ENCODE measurements around the gene C2CD4C.

C2CD4C gene

DNA sequence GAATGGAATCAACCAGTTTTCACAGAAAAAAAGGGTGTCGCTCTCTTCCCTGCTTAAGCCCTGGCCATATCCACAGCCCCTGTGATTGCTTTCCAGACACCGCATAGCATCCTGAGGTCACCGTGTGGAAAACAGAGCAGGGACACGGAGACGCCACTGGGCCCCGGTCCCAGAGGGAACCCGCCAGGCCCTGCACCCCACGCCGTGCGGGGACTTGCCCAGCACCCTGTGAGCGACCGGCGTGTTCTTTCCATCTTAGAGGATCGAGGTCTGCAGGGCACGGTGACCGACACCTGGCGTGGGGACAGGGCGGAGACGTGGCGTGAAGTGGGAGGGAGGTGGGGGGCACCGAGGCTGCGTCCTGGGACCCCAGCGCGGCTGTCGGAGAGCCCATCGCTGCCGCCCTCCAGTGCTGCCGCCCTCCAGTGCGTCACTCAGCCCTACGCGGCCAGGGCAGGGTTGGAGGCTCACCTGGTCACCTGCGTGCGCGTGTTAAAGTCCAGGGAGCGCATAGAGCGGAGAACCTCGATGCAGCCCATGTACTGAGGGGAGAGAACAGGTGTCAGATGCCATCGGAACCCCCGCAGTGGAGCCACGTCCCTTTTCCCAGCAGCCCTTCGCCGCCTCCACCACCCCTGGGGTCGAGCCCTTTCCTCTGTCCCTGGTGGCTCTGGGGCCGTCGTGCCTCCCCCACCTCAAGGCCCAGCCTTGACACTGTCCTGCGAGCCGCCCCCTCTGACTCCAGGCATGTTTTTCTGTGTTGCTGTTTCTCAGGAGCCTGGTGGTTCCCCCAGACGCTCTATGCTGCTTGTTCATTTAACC, 31.7 kb upstream of the C2CD4C start:
- TF ChIP-seq TAF1 (IDR thresholded peaks at IDR 0.05; ENCODE audit: borderline replicate concordance, insufficient read depth, low read length) (no peak), SIN3A (IDR thresholded peaks at IDR 0.05; ENCODE audit: borderline replicate concordance, insufficient read depth, low read length) (no peak), FOXP2 (optimal IDR thresholded peaks at IDR 0.05; ENCODE audit: borderline replicate concordance, extremely low read depth, extremely low read length, insufficient read depth) (no peak), POLR2AphosphoS5 (IDR thresholded peaks at IDR 0.05; ENCODE audit: low read depth, low read length) (no peak)
- TF ChIP-seq, protein P1, sequence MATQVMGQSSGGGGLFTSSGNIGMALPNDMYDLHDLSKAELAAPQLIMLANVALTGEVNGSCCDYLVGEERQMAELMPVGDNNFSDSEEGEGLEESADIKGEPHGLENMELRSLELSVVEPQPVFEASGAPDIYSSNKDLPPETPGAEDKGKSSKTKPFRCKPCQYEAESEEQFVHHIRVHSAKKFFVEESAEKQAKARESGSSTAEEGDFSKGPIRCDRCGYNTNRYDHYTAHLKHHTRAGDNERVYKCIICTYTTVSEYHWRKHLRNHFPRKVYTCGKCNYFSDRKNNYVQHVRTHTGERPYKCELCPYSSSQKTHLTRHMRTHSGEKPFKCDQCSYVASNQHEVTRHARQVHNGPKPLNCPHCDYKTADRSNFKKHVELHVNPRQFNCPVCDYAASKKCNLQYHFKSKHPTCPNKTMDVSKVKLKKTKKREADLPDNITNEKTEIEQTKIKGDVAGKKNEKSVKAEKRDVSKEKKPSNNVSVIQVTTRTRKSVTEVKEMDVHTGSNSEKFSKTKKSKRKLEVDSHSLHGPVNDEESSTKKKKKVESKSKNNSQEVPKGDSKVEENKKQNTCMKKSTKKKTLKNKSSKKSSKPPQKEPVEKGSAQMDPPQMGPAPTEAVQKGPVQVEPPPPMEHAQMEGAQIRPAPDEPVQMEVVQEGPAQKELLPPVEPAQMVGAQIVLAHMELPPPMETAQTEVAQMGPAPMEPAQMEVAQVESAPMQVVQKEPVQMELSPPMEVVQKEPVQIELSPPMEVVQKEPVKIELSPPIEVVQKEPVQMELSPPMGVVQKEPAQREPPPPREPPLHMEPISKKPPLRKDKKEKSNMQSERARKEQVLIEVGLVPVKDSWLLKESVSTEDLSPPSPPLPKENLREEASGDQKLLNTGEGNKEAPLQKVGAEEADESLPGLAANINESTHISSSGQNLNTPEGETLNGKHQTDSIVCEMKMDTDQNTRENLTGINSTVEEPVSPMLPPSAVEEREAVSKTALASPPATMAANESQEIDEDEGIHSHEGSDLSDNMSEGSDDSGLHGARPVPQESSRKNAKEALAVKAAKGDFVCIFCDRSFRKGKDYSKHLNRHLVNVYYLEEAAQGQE (IDR thresholded peaks at IDR 0.05; ENCODE audit: insufficient read depth in 1 of 2, low read depth in 2 of 2, low read length in 2 of 2) = no peak

DNA sequence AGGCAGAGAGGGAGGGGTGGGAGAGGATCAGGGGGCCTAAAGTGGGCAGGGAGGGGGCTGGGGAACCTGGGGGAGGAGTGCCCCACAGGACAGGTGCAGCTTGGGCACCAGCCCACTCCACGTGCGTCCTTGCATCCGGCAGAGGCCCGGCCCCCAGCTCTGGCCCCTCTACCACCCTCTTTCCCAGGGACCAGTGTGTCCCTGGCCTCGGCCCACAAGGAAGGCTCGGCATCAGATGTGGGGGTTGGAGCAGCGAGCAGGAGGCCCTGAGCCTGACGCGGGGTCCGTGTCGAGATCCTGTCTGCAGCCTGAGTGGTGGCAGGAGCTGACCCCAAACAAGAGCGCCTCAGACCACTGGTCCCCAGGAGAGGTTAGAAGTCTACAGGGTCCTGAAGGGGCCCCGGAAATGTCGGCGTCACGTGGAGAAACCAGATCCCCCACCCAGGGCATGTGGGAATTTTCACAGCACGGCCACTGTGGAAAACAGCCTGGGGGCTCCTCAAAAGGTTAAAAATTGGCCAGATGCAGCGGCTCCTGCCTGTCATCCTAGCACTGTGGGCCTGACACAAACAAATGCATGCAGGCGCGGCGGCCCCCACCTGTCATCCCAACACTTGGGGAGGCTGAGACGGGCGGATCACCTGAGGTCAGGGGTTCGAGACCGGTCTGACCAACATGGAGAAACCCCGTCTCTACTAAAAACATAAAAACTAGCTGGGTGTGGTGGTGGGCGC, 30.4 kb upstream of the C2CD4C start:
- no peak for TF ChIP-seq POLR2AphosphoS5 (IDR thresholded peaks at IDR 0.05; ENCODE audit: low read depth, low read length)
- TF ChIP-seq, protein P1 (IDR thresholded peaks at IDR 0.05; ENCODE audit: insufficient read depth in 1 of 2, low read depth in 2 of 2, low read length in 2 of 2) = no peak
- no peak for TF ChIP-seq SIN3A (IDR thresholded peaks at IDR 0.05; ENCODE audit: borderline replicate concordance, insufficient read depth, low read length)
- no peak for TF ChIP-seq TAF1 (IDR thresholded peaks at IDR 0.05; ENCODE audit: borderline replicate concordance, insufficient read depth, low read length)
- TF ChIP-seq FOXP2 (optimal IDR thresholded peaks at IDR 0.05; ENCODE audit: borderline replicate concordance, extremely low read depth, extremely low read length, insufficient read depth) = no peak

DNA sequence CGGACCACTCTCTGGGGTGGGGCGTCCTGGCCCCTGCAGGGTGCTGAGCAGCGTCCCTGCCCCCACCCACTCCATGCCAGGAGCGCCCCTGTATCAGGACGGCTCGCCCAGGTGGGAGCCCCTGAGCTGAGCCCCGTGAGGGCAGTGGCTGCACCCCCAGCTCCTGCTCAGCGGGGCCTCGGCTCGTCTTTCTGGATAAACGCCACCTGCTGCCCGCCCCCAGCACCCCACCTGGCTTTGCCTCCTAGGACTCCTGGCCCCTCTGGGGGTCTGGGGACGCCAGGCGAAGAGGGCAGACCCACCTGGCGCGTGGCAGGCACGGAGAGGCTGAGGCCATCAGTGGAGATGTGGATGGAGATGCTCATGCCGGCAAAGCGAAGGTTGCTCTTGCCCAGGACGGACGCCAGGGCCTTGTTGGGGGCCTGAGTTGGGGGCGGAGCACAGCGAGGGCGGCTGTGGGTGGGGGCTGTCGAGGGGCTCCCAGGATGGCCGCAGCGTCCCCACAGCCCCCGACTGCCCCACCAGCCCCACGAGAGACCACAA, 29.5 kb upstream of the C2CD4C start:
- no peak for TF ChIP-seq FOXP2 (optimal IDR thresholded peaks at IDR 0.05; ENCODE audit: borderline replicate concordance, extremely low read depth, extremely low read length, insufficient read depth)
- no peak for TF ChIP-seq POLR2AphosphoS5 (IDR thresholded peaks at IDR 0.05; ENCODE audit: low read depth, low read length)
- no peak for TF ChIP-seq SIN3A (IDR thresholded peaks at IDR 0.05; ENCODE audit: borderline replicate concordance, insufficient read depth, low read length)
- TF ChIP-seq TAF1 (IDR thresholded peaks at IDR 0.05; ENCODE audit: borderline replicate concordance, insufficient read depth, low read length) = no peak
- TF ChIP-seq, protein P1 (IDR thresholded peaks at IDR 0.05; ENCODE audit: insufficient read depth in 1 of 2, low read depth in 2 of 2, low read length in 2 of 2) = no peak

DNA sequence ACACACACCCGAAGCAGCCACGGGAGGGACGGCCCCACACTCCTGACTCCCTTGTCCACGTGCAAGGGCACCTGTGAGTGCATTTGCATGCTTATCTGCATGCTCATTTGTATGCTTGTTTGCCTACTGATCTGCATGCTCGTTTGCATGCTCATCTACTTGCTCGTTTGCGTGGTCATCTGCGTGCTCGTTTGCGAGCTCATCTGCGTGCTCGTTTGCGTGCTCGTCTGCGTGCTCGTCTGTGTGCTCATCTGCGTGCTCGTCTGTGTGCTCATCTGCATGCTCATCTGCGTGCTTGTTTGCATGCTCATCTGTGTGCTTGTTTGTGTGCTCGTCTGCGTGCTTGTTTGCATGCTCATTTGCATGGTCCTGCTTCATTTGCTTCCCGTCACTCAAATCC, 28.1 kb upstream of the C2CD4C start:
- TF ChIP-seq POLR2AphosphoS5 (IDR thresholded peaks at IDR 0.05; ENCODE audit: low read depth, low read length) (no peak), SIN3A (IDR thresholded peaks at IDR 0.05; ENCODE audit: borderline replicate concordance, insufficient read depth, low read length) (no peak), FOXP2 (optimal IDR thresholded peaks at IDR 0.05; ENCODE audit: borderline replicate concordance, extremely low read depth, extremely low read length, insufficient read depth) (no peak), TAF1 (IDR thresholded peaks at IDR 0.05; ENCODE audit: borderline replicate concordance, insufficient read depth, low read length) (no peak)
- TF ChIP-seq, protein P1 (IDR thresholded peaks at IDR 0.05; ENCODE audit: insufficient read depth in 1 of 2, low read depth in 2 of 2, low read length in 2 of 2) = no peak
